SK-N-SH treated with all-trans-retinoic acid at 6 μM for 48 hours (cell line): Measurements from ENCODE around the gene MORF4L1.

Source experiments
- POU6F1 ChIP-seq: fragments of 250-450 bp; sonication (Bioruptor Pico); IDR thresholded peaks from 2 replicates; pipeline ENCODE4 v1.8.0; 2021; ENCODE audit warnings: low read depth, mild to moderate bottlenecking, moderate library complexity, borderline replicate concordance
- SNAI2 ChIP-seq: fragments of 250-450 bp; sonication (Bioruptor Pico); IDR thresholded peaks from 2 replicates; pipeline ENCODE4 v1.5.0; 2020; ENCODE audit warnings: mild to moderate bottlenecking, moderate library complexity

DNA sequence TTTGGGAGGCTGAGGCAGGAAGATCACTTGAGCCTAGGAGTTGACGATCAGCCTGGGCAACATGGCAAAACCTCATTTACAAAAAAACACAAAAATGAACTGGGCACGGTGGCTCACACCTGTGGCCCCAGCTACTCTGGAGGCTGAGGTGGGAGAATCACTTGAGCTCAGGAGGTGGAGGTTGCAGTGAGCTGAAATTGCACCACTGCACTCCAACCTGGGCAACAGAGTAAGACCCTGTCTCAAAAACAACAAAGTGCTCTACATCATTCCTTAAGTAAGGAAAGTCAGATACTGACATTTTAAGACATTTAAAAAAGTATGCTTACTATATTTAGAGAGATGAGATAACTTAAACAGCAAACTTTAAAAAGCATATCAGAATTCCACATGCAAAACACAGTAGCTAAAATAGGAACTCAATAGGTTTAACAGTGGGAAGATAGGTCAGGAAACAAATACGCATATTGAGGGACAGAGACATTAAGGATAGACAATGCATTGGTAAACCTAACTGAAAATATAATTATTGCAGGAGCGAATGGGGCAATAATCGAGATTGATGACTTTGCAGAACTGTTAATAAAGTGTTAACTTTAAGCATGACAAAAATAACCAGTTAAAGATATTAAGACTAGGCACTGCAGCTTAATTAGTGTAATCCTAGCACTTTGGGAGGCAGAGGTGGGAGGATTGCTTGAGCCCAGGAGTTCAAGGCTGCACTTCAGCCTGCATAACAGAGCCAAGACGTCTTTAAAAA lies 32.1 kb downstream of the MORF4L1 start:
- no peak for TF ChIP-seq SNAI2 (CRISPR knock-in tag)
- TF ChIP-seq POU6F1 (CRISPR knock-in tag): no peak
